GM12874 (cell line): ENCODE measurements around the gene PRM3.

ENCODE experiments used
- TF ChIP-seq, protein P1 (sequence below): IDR thresholded peaks from 2 replicates; pipeline ENCODE4 v1.5.1; 2011; ENCODE audit warnings: low read depth, mild to moderate bottlenecking, control low read depth, low read length, moderate library complexity; ENCODE audit not compliant: insufficient read depth

PRM3 gene

GRCh38 chr16:11295672-11296071 is 22.2 kb upstream of the PRM3 start:
- TF ChIP-seq, protein P1, sequence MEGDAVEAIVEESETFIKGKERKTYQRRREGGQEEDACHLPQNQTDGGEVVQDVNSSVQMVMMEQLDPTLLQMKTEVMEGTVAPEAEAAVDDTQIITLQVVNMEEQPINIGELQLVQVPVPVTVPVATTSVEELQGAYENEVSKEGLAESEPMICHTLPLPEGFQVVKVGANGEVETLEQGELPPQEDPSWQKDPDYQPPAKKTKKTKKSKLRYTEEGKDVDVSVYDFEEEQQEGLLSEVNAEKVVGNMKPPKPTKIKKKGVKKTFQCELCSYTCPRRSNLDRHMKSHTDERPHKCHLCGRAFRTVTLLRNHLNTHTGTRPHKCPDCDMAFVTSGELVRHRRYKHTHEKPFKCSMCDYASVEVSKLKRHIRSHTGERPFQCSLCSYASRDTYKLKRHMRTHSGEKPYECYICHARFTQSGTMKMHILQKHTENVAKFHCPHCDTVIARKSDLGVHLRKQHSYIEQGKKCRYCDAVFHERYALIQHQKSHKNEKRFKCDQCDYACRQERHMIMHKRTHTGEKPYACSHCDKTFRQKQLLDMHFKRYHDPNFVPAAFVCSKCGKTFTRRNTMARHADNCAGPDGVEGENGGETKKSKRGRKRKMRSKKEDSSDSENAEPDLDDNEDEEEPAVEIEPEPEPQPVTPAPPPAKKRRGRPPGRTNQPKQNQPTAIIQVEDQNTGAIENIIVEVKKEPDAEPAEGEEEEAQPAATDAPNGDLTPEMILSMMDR, result no peak

DNA sequence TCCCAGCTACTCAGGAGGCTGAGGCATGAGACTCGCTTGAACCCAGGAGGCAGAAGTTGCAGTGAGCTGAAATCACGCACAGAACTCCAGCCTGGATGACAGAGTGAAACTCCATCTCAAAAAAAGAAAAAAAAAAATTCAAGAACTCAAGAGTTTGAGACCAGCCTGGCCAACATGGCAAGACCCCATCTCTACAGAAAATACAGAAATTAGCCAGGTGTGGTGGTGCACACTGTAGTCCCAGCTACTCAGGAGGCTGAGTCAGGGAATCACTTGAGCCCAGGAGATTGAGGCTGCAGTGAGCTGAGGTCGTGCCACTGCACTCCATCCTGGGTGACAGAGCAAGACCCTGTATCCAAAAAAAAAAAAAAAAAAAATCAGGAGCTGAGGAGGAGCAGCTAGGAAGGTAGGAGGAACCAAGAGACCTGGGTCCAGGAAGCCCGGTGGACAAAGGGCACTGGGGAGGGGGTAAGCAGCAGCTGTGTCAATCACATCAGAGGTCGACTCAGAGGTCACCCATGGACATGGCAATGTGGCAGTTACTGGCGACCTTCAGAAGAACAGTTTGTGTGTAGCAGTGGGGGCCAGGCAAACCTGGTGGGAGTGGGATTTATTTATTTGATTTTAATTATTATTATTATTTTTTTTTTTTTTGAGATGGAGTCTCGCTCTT is 18.8 kb upstream of the PRM3 start:
- TF ChIP-seq, protein P1, result no peak

GRCh38 chr16:11291091-11291703 is 17.8 kb upstream of the PRM3 start:
- TF ChIP-seq, protein P1, result no peak

DNA sequence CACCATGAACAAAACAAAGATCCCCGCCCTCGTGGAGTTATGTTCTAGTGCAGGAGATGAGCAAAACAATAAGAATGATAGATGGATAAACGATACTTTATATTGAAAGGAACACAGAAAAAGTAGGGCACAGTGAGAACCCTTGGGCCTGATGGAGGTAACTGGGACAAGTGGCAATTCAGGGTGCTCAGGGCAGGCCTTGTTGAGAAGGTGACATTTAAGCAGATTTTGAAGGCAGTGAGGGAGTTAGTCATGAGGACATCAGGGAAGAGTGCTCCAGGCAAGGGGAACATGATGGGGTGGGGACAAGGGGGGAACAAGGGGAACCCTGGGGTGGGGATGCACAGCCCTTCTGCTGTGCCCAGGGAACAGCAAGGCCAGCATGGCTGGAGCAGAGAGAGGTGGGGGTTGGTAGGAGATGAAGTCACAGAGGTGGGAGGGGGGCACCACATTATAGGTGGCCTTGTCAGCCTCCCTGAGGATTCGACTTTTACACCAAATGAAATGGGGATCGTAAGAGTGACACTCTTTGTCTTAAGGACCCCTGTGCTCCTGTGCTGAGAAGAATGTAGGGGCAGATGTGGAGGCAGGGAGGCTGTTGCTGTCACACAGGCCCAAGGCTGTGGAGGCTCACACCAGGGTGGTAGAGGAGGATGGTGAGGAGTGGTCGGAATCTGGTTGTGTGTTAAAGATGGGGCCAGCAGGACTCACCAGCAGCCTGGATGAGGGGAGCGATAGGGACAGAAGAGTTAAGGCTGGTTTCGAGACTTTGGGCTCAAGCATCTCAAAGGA is 16.9 kb upstream of the PRM3 start:
- TF ChIP-seq, protein P1, result no peak

DNA sequence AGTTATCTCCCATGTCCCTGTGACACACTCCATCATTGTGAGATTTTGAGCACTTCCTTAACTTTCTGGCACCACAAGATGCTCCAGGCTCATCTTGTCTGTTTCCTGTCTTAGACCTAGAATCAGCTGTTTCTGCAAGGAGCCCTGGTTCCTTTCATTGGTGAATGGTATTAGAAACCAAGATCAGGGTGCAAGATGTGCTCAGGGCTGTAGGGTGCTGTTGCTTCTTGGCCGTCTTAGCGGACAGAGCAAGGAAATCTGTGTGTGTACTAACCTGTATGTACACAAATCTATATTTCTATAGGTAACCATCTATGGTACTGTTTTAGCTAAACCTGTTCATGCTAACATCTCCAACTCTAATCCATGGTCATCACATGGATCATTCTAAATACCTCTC is 15.8 kb upstream of the PRM3 start:
- TF ChIP-seq, protein P1, result no peak

DNA sequence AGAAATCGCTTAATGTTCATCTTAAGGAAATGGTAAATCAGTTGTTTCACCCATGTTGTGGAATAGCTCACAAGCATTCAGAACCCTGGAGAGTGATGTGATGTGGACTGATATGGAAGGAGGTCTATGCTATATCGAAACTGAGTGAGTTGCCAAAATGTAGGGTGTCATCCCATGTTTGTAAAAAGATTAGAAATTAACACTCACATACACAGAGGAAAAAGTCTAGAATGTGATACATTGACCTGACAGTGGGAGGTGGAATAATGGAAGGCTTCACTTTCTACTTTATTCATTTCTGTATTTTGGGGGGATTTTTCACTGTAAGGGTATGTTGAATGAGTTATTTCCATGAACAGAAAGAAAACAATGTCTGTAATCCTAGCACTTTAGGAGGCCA is 12.4 kb upstream of the PRM3 start:
- TF ChIP-seq, protein P1, result no peak

DNA sequence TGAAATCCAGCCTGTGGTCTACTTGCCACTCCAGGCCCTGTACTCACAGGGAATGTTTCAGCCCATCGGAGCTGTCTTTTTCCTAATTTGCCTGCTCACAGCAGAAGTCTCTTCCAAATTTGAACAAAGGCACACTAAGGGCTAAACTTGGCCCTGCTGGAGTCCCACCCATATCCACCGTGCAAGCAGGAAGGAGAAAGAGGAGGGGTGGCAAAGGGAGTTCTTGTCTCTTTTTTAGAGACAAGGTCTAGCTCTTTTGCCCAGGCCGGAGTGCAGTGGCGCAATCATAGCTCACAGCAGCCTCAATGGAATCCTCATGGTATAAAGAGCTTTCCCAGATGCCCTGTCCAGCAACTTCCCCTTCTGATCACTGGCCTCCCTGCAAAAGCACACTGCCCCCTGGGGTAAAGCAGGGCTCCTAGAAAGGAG is 10.4 kb upstream of the PRM3 start:
- TF ChIP-seq, protein P1, result no peak
